MG63 (cell line): ENCODE measurements around the gene BRMS1. TPM values are rescaled to one million over a fixed set of nuclear protein-coding genes. Genes with fewer than 3 reads are reported as not detected.
A peak's percentile ranks its signal among the peaks of the same experiment; 100 is the strongest.
"Not testable (repeated sequence)": the region's sequence is repeated elsewhere in the genome, so short reads cannot be mapped to it uniquely, and the experiment has no call there.

Experiments
- DNase-seq: peaks from one replicate; pipeline ENCODE4 v3.0.0-alpha.2; 2020
- H3K27me3 ChIP-seq: fragments of 250-450 bp; sonication (Bioruptor Pico); 2 replicates; pipeline ENCODE4 v1.5.1; 2020; ENCODE audit warnings: mild to moderate bottlenecking, moderate library complexity
- H3K36me3 ChIP-seq: fragments of 250-450 bp; sonication (Bioruptor Pico); 2 replicates; pipeline ENCODE4 v1.5.1; 2020; ENCODE audit warnings: mild to moderate bottlenecking, moderate library complexity
- H3K4me3 ChIP-seq: fragments of 250-450 bp; sonication (Bioruptor Pico); 2 replicates; pipeline ENCODE4 v1.5.1; 2020; ENCODE audit warnings: mild to moderate bottlenecking, moderate library complexity
- H3K9me3 ChIP-seq: fragments of 250-450 bp; sonication (Bioruptor Pico); 2 replicates; pipeline ENCODE4 v1.5.1; 2020; ENCODE audit warnings: mild to moderate bottlenecking, moderate library complexity
- total RNA-seq: library from RNA; depleted of rRNA; stranded (reverse); fragments of >200 nt; shearing (Covaris generic); gene quantifications from 2 replicates; pipeline ENCODE4 v1.2.3, GENCODE V29; 2014; ENCODE audit warnings: low replicate concordance

BRMS1 gene
- total RNA-seq, 1 experiment from 2014 or later, result 119 TPM

GRCh38 chr11:66318600-66318970 lies 26.3 kb downstream of the BRMS1 start:
- Histone ChIP-seq H3K9me3 (0 out of 2 replicates have a peak, but pooled peaks cover 2% of the 10 kb centered on the region), H3K4me3 (no peak overlapping the region), H3K36me3 (no peaks in the 10 kb centered on the region), H3K27me3 (no peaks in the 10 kb centered on the region)
- DNase-seq, result no peak

DNA sequence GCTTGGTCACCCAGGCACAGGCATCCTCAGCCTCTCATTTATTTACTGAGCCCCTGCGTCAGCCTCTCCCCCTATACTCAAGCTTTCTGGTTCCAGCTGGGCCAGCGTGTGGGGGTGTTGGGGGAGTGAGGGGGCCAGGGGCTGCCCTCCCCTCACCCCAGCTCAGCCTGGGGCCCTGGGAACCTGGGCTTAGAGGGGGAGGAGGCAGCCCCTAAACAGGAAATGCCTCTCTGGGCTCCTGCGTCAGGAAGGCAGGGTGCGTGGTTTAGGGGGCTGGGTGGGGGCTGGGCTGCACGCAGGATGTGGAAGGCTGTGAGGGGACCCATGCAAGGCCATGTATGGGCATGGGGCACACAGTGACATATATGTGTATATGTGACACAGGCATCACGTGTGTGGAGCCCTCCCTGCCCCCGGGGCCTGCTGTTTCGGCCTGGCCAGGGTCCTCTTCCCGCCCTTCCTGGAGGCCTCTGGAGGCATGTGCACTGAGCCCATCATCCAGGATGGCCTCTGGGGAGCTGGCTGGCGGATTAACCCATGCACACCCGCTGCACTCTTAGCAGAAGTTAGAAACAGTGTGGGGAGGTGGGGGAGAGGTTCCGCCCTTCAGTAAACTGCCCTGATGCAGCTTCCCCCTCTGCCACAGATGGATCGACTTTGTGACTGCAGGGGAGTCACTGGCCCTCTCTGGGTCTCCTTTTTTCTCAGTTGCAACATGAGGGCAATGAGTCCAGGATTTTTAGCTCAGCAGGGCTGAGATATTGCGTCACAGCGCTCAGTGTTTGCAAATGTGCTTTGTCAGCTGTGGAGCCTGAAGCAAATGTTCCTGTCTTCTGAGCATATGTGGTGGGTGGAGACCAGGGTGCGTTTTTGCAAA lies 26.9 kb downstream of the BRMS1 start:
- Histone ChIP-seq H3K9me3 (0 out of 2 replicates have a peak, but pooled peaks cover 2% of the 10 kb centered on the region), H3K4me3 (no peak overlapping the region), H3K36me3 (no peaks in the 10 kb centered on the region), H3K27me3 (no peaks in the 10 kb centered on the region)
- no peak for DNase-seq

DNA sequence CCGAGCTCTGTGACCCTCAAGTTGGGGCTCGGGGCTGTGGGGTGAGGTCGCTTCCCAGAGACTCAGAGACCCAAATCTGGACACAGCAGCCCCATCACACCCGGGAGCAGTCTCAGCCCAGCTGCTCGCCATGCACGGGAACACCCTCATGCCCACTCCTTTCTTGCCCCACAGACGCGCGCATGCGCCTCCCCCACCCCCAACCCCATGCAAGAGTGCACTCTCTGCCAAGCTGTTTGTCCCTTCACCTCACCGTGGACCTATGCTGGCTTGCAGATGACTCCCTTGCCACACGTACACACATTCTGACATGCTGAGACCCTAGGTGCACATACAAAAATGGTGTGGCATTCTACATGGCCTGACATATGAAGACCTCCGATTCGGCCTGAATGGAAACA lies 27.6 kb downstream of the BRMS1 start:
- Histone ChIP-seq H3K4me3 (no peak overlapping the region), H3K36me3 (no peaks in the 10 kb centered on the region), H3K9me3 (0 out of 2 replicates have a peak, but pooled peaks cover 2% of the 10 kb centered on the region), H3K27me3 (no peaks in the 10 kb centered on the region)
- DNase-seq, result no peak

- no peaks in the 10 kb centered on the region for H3K36me3 ChIP-seq
- DNase-seq, result no peak
- 0 out of 2 replicates have a peak, but pooled peaks cover 2% of the 10 kb centered on the region for H3K9me3 ChIP-seq
- no peaks in the 10 kb centered on the region for H3K27me3 ChIP-seq
- no peak within 1 kb of the TSS for H3K4me3 ChIP-seq
Measured at GRCh38 chr11:66316849-66317251, 28.1 kb downstream of the BRMS1 start, which contains the start of gene CD248. Gene CD248 (minus strand): TSS chr11:66317044. CDS start chr11:66317027, 17 bp downstream.

- Histone ChIP-seq H3K9me3 (0 out of 2 replicates have a peak, but pooled peaks cover 2% of the 10 kb centered on the region), H3K4me3 (no peak overlapping the region), H3K36me3 (no peaks in the 10 kb centered on the region), H3K27me3 (no peaks in the 10 kb centered on the region)
- no peak for DNase-seq
Measured at GRCh38 chr11:66315921-66316811, 28.7 kb downstream of the BRMS1 start.

DNA sequence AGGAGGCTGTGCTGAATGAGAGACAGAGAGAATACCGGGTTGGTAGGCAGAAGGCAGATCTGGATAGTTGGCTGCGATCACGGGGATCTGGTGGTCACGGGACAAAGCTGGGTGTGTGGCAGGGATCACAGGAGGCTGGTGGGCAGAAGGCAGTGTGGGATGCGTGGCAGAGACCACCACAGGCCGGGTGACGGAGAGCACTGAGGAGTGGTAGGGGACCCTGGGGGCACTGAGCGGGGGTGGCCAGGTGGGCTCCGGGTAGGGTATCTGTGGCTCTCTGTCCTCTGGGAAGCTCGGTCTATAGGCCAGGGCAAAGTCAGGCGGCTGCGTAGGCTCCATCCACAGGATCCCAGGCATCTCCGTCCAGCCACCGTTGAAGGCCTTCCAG lies 29.4 kb downstream of the BRMS1 start:
- H3K27me3 ChIP-seq, result no peaks in the 10 kb centered on the region
- no peak overlapping the region for H3K4me3 ChIP-seq
- no peaks in the 10 kb centered on the region for H3K36me3 ChIP-seq
- no peak for DNase-seq
- H3K9me3 ChIP-seq, result 0 out of 2 replicates have a peak, but pooled peaks cover 2% of the 10 kb centered on the region

DNA sequence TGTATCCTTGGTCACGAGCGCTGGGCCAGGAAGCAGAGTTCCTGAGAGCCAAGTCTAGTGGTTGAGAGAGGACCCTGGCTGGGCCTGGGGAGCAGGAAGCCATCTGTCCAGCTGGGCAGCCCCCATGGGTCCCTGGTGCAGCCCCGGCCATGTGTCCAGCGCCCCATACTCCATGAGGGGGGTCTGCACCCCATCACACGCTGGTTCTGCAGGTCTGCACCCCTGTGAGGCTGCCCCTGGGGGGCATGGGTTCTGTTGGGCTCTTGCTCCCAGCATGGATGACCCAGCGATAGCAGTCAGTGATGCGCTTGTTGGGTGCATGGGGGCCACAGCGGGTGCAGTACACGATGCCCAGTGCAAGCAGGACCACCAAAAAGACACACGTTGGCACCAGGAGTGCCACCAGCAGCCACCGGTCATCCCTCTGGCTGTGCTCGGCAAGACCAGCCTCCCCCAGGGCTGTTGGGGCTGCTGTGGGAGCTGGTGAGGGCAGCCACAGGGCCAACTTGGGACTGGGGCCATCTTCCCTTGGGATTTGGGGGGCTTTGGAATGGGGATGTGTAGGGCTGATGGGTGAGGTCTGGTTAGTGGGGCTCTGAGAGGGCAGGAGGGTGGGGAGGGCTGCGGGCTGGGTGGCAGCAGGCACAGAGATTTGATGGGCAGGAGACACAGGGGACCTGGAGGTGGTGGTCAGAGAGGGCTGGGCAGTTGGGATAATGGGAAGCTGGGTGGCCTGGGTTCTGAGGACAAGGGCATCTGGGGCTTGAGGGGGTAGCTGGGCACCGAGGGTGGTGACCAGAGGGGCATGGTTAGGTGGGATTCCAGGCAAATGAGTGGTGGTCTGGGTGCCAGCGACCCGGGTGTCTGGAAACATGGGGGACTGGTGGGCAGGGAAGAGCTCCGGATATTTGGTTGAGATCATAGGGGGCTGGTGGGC lies 30.1 kb downstream of the BRMS1 start:
- no peak for DNase-seq
- no peaks in the 10 kb centered on the region for H3K27me3 ChIP-seq
- no peak overlapping the region for H3K4me3 ChIP-seq
- H3K36me3 ChIP-seq, result no peaks in the 10 kb centered on the region
- no peaks in the 10 kb centered on the region for H3K9me3 ChIP-seq

DNA sequence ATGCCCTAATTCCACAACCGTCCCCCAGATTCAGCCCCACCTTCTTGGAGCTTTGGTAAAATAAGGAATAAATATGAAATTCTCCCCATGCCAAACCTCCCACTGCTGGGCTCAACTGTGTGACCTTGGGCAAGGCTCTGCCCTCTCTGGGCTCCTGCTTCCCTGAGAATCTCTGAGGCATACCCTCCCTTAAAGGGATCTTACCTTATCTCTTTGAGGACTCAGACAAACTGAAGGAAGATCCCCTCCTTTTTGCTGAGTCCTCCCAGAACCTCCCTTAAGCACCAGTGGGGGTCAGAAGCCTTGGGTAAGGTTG lies 30.8 kb downstream of the BRMS1 start:
- no peaks in the 10 kb centered on the region for H3K27me3 ChIP-seq
- DNase-seq, result no peak
- H3K4me3 ChIP-seq, result no peak overlapping the region
- H3K9me3 ChIP-seq, result no peaks in the 10 kb centered on the region
- no peaks in the 10 kb centered on the region for H3K36me3 ChIP-seq

- no peaks in the 10 kb centered on the region for H3K9me3 ChIP-seq
- no peaks in the 10 kb centered on the region for H3K36me3 ChIP-seq
- peak overlapping the region; percentile 36 for H3K4me3 ChIP-seq
- DNase-seq, result no peak
- H3K27me3 ChIP-seq, result no peaks in the 10 kb centered on the region
Measured at GRCh38 chr11:66313321-66314185, 31.4 kb downstream of the BRMS1 start.

DNA sequence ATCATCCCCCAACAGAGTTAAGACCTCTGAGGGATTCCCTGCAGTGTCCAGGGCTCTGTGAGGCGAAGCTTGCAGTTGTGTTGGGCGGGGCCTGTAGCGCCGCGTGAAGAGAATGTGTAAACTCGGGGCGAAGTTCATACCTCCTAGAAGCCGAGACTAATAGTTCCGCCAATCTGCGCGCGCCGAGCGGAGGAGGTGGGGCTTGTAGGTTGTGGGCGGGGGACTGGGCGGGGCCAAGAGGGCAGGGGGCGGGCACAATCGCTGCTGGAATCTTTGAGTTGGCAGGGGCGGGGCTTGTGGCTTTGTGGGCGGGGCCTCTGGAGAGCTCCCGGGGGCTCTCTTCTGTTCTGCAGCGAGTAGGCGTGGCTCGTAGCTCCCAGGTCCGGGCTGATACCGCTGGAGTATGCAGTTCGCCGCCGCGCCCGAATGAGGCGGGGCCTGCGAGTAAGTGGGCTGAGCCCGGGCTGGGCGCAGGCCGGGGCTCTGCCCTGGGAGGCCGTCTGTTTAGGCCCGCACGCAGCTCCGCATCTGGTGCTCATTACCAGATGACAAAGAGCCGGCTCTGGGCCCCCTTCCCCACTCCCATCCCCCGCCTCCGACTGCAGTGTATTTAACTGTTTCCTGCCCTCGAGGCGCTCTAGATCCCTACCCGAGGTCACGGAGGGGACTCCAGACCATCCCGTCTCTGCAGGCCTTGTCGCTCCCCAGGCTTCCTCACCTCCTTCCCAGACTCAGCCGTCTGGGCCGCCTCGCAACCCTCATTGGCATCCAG lies 32.2 kb downstream of the BRMS1 start:
- Histone ChIP-seq H3K4me3 (peak overlapping the region; percentile 42), H3K36me3 (no peaks in the 10 kb centered on the region)

GRCh38 chr11:66311965-66312548 lies 32.8 kb downstream of the BRMS1 start:
- no peaks in the 10 kb centered on the region for H3K36me3 ChIP-seq
- H3K4me3 ChIP-seq, result peak overlapping the region; percentile 42
- H3K9me3 ChIP-seq, result no peaks in the 10 kb centered on the region
- peak; percentile 82 for DNase-seq
- H3K27me3 ChIP-seq, result no peaks in the 10 kb centered on the region

More for the DNA sequence above, 32.2 kb downstream of the BRMS1 start:
- Histone ChIP-seq H3K9me3 (no peaks in the 10 kb centered on the region), H3K27me3 (no peaks in the 10 kb centered on the region)
- DNase-seq, result peak; percentile 99

- DNase-seq, result no peak
- Histone ChIP-seq H3K4me3 (peak overlapping the region; percentile 42), H3K36me3 (no peaks in the 10 kb centered on the region), H3K27me3 (no peaks in the 10 kb centered on the region), H3K9me3 (no peaks in the 10 kb centered on the region)
Measured at GRCh38 chr11:66311470-66311964, 33.4 kb downstream of the BRMS1 start.

DNA sequence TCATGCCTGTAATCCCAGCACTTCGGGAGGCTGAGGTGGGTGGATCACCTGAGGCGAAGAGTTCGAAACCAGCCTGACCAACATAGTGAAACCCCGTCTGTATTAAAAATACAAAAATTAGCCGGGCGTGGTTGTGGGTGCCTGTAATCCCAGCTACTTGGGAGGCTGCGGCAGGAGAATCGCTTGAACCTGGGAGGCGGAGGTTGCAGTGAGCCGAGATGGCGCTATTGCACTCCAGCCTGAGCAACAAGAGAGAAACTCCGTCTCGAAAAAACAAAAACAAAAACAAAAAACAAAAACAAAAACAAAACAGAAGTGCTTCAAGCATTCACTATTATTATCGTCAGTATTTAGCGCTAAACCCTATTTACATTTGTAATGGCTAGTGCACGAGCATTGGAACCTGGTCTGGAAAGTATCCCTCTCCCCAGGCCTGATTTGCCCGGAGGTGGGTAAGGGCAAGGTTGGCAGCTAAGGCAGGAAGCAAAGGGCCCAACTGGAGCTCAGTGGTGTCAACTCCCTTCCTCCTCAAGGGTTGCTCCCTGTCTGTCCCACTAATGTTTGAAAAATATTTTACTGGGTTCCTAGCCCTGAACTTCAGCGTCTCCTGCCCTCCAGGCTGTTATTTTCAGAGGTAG lies 34.0 kb downstream of the BRMS1 start:
- not testable (repeated sequence) for H3K4me3 ChIP-seq, H3K27me3 ChIP-seq, H3K36me3 ChIP-seq, DNase-seq, H3K9me3 ChIP-seq

GRCh38 chr11:66310324-66310723 lies 34.6 kb downstream of the BRMS1 start:
- Histone ChIP-seq H3K27me3 (no peaks in the 10 kb centered on the region), H3K9me3 (no peaks in the 10 kb centered on the region), H3K36me3 (no peaks in the 10 kb centered on the region), H3K4me3 (no peak overlapping the region)
- no peak for DNase-seq
